Parathyroid adenoma (tissue), 2 donors: ENCODE measurements around the gene PRPF6.

Source experiments
- H2AFZ ChIP-seq: fragments of 300-600 bp; sonication (generic); one replicate; pipeline ENCODE4 v1.7.0; 2017; ENCODE audit warnings: antibody characterized with exemption, mild to moderate bottlenecking
- H3K27ac ChIP-seq: fragments of 300-600 bp; sonication (generic); one replicate; pipeline ENCODE4 v1.7.0; 2017
- H3K27me3 ChIP-seq: fragments of 300-600 bp; sonication (generic); one replicate; pipeline ENCODE4 v1.7.0; 2017; ENCODE audit warnings: low read length; ENCODE audit not compliant: control insufficient read depth, insufficient read depth
- H3K36me3 ChIP-seq: fragments of 300-600 bp; sonication (generic); one replicate; pipeline ENCODE4 v1.7.0; 2017; ENCODE audit warnings: low read length; ENCODE audit not compliant: control insufficient read depth, insufficient read depth
- H3K4me1 ChIP-seq: fragments of 300-600 bp; sonication (generic); one replicate; pipeline ENCODE4 v1.7.0; 2017; ENCODE audit warnings: control low read depth
- H3K4me2 ChIP-seq: fragments of 300-600 bp; sonication (generic); one replicate; pipeline ENCODE4 v1.7.0; 2017; ENCODE audit warnings: low read length
- H3K4me3 ChIP-seq: fragments of 300-600 bp; sonication (generic); one replicate; pipeline ENCODE4 v1.7.0; 2017; ENCODE audit warnings: low read depth, low read length
- H3K79me2 ChIP-seq: fragments of 300-600 bp; sonication (generic); one replicate; pipeline ENCODE4 v1.7.0; 2017; ENCODE audit warnings: control low read depth
- H3K9ac ChIP-seq: fragments of 300-600 bp; sonication (generic); one replicate; pipeline ENCODE4 v1.7.0; 2017; ENCODE audit warnings: mild to moderate bottlenecking
- H3K9me3 ChIP-seq: fragments of 300-600 bp; sonication (generic); one replicate; pipeline ENCODE4 v1.7.0; 2017; ENCODE audit warnings: low read length; ENCODE audit not compliant: control insufficient read depth
- CTCF ChIP-seq: fragments of 300-600 bp; sonication (generic); IDR thresholded peaks from one replicate; pipeline ENCODE4 v1.7.0; 2017; ENCODE audit warnings: antibody characterized with exemption, mild to moderate bottlenecking
- donor health status: primary hyperparathyroidism.

The PRPF6 gene

GRCh38 chr20:64043768-64044167 is 62.8 kb downstream of the PRPF6 start:
- no peaks in the 10 kb centered on the region for H3K9me3 ChIP-seq
- no peak overlapping the region for H3K4me2 ChIP-seq
- TF ChIP-seq CTCF = no peak
- no peak overlapping the region for H3K4me3 ChIP-seq
- H3K4me1 ChIP-seq = peaks cover 4% of the 10 kb centered on the region
- H2AFZ ChIP-seq = no peak overlapping the region
- no peak overlapping the region for H3K9ac ChIP-seq
- no peak overlapping the region for H3K27ac ChIP-seq
- no peaks in the 10 kb centered on the region for H3K27me3 ChIP-seq
- H3K79me2 ChIP-seq = no peaks in the 10 kb centered on the region
- no peaks in the 10 kb centered on the region for H3K36me3 ChIP-seq

GRCh38 chr20:64044484-64045247 is 63.7 kb downstream of the PRPF6 start:
- Histone ChIP-seq H3K27ac (peak overlapping the region; percentile 32), H3K4me1 (peaks cover 2% of the 10 kb centered on the region), H3K4me3 (no peak overlapping the region), H2AFZ (no peak overlapping the region), H3K36me3 (no peaks in the 10 kb centered on the region), H3K9ac (no peak overlapping the region), H3K9me3 (no peaks in the 10 kb centered on the region), H3K79me2 (no peaks in the 10 kb centered on the region), H3K27me3 (no peaks in the 10 kb centered on the region), H3K4me2 (no peak overlapping the region)
- TF ChIP-seq CTCF = no peak

- Histone ChIP-seq H3K4me1 (no peaks in the 10 kb centered on the region), H2AFZ (no peak overlapping the region), H3K4me3 (peak overlapping the region; percentile 10), H3K27ac (no peak overlapping the region), H3K4me2 (no peak overlapping the region), H3K36me3 (no peaks in the 10 kb centered on the region), H3K9me3 (no peaks in the 10 kb centered on the region), H3K27me3 (no peaks in the 10 kb centered on the region), H3K9ac (no peak overlapping the region), H3K79me2 (no peaks in the 10 kb centered on the region)
- TF ChIP-seq CTCF = no peak
Measured at GRCh38 chr20:64045346-64046011, 64.5 kb downstream of the PRPF6 start.

DNA sequence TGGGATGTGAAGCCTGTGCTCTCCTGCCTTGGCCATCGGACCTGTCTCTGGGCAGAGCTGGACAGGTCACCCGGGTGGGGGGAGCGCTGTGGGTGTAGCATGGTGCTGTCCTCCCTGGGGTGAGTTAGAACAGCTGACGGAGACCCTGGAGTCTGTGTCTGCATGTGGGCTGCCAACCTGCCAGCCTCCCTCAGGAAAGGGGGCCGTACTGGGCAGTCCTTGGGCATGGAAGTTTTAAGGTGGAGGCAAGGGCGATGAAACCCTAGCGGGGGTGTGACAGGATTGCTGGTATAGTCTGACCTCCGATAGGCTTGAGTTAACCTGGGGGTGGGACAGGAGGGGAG is 66.1 kb downstream of the PRPF6 start:
- no peak overlapping the region for H3K27ac ChIP-seq
- H3K27me3 ChIP-seq = no peaks in the 10 kb centered on the region
- no peak overlapping the region for H3K4me3 ChIP-seq

More for the DNA sequence above, 66.1 kb downstream of the PRPF6 start:
- Histone ChIP-seq H2AFZ (no peak overlapping the region), H3K9ac (no peak overlapping the region), H3K9me3 (no peaks in the 10 kb centered on the region), H3K4me1 (no peaks in the 10 kb centered on the region), H3K4me2 (no peak overlapping the region), H3K36me3 (no peaks in the 10 kb centered on the region), H3K79me2 (no peaks in the 10 kb centered on the region)
- TF ChIP-seq CTCF = no peak
